ENCODE results near the gene CACNA2D1.

Gene CACNA2D1

DNA sequence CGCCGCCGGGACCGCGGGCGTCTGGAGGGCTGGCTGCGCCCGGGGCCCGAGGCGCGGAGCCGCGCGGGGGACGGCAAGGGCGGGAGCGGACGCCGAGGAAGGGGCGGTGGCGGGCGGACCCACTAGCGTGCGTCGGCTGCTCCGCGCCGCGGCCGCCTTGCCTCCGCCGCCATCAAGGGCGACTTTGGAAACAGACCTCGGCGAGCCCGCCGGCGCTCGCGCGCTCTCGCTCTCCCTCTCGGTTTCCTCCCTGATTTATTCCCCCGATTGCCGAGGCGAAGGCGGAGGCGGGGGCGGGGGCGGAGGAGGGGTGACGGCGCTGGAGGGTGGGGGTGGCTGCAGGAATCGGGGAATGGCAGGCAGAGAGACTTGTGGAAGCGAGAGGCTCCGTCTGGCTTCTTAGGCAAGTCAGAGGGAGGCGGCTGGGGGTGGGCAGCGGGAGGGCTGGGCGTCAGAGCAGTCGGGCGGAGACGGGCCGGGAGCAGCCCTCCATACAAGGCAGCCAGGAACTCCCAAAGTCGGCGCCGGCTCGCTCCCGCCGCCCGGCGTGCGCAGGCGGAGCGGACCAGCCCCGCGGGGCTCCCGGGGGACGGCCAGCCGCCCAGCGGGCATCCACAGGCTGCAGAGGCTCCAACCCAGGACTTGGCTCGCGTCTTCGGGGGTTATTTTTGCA is at the start of gene CACNA2D1:
TSS of gene CACNA2D1 (minus strand) at position 231 of the 673 bp plus-strand sequence.
- no peak for DNase-seq

DNA sequence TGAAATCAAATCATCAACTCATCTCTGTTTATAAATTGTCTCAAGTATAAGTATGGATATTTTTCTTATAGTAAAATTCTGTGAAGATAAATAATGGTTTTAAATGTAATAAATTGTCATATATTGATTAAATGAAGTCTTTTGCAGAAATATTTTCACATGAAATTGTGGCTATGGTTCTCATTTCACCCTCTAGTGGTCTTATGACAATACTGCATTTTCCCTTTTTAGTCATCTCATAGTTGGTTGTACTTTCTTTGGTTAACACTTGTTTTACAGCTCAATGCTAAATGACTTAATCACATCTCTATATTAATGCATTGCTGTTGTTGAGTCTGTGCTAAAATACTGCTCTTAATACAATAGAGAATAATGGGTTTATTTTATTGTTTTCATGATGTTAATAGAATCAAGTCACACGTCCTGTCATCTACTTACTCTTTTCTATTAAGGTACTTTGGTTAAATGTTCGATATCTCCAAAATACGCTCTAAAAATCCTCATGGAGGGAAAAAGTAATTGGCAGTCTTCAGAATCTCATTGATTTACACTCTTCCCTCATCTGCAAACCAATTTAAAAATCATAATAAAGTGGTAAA is 38.0 kb upstream of the CACNA2D1 start:
- no peak for DNase-seq

DNA sequence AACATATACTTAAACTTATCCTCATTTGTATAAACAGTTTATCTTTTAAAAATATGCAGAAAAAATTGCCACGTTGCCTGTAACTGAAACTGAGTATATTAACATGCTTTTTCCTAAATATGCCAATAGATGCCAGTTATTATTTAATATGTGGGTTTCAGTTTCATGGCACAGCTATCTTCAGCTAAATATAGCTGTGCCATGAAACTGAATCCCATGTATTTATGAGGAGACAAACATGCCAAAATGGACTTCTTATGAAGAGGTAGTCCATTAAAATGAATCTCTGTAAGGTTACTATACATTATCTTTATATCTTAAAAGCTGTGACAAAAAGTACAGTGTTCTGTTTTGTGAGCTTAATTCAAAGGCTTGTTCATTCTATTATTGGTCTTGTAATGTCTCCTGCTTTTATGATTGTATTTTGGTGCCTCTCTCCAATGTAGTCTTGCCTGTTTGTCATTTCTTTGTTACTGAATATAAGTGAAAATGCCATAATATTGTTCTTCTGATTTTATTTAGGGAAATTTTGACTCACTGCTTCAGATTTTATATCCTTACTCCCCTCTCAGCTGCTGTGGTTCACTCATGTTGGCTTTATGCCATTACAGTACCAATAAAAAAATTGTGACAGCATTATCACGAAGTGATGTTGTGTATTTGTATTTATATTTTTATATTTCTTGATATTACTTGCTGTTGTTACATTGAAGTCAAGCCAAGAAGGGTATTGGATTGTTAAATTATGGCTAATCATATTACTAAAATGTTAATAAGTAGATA is 34.3 kb upstream of the CACNA2D1 start:
- no peak for DNase-seq

DNA sequence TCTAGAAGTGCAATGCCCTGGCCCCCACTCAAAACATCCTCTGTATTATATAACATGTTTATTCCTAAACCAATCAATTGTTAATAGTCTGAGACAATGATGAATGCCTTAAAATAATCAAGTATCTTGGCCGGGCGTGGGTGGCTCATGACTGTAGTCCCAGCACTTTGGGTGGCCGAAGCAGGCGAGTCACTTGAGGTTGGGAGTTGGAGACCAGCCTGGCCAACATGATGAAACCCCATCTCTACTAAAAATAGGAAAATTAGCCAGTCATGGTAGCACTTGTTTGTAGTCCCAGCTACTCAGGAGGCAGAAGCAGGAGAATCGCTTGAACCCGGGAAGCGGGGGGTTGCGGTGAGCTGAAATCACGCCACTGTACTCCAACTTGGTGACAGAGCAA is 29.4 kb upstream of the CACNA2D1 start:
- no peak for DNase-seq

DNA sequence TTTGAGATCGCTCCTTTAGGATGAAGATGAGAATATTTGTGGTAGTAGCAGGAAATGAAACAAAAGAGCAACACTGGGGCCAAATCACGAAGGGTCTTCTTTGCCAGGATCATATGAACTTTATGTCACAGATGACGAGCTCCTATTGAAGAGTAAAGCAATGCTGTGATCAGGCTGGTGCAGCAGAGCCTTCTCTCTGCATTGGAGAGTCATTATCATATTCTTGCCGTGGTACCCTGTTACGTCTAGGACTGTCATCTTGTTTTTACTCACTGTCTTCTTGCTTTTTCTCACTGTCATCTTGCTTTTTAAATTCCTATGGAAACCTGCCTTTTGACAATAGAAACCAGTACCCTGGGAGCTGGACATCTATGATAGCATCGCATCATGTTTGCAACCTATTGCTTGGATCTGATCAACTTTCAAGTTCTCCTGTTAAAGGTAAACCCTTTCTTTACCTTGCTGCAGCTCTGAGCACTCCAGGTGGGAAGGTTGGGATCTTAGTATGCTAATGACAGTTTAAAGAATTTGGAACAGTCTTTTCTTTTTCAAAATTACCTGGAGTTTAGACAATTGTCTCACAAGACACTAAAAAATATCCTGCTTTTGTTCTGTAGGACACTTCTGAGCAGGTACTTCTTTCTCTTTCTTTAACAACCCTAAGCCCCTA is 27.9 kb upstream of the CACNA2D1 start:
- no peak for DNase-seq

DNA sequence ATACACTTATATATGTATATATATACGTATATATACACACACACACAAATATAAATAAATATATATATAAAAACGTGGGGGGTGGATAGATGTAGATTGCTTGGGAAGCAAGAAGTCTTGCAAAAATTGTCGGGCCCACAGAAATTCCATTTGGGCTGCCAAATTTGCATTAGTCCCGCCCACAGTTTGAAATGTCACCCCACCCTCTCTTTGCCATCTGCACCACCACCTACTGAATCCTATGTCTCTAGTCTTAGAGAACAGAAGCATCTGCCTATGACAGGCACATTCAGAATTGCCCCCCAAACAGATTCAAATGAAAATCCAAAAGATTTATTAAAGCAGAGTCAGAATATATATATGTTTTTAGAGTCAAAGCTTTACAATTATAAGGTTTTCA is 25.6 kb upstream of the CACNA2D1 start:
- no peak for DNase-seq

DNA sequence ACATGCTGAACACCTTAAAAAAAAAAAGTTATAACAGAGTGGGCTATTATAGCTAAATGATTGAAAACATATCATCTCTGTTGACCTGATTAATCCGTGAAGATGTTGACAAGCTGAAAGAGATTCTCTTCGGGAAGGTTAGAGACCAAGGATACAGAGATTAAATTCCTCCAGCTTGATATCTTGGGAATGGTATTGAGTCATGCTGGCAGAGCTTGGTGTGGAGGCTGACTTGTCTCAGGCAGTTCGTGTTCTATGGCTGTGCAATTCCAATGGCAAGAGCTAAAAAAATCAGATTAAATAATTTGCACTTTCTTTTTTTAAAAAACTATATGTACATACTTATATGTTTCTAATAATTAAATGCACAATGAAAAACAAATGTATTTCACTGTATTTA is 24.9 kb upstream of the CACNA2D1 start:
- no peak for DNase-seq

DNA sequence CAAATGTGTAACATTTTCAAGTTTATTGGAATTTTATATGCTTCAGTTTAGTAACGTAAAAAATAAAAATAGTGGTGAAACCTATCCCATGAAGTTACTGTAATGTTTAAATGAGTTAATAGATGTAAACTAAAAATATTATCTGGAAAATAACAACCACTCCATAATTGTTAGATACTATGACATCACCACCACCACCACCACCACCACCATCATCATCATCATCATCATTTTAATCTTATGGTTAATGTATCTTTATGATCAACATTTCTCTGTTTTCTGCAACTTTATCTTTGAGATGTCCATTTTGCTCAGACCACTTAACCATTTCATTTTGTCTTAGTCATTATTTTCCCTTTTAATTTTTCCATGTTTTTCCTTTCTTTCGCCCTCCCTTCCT is 23.4 kb upstream of the CACNA2D1 start:
- DNase-seq, result no peak

DNA sequence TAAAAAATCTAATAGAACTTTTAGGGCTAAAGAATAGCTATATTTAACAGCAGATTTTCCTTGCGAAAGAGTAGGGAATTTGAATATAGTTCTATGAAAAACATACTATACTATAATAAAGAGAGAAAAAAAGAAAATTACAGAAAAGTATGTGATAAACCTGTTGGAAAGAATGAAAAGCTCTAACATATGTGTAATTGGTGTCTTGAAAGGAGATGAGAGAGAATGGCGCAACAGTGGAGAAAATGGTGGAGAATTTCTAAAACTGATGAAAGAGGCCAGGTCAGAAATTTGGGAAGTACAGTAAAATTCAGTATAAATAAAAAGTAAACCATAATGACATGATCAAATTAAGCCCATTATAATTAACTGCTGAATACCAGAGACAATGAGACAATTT is 20.8 kb upstream of the CACNA2D1 start:
- no peak for DNase-seq

DNA sequence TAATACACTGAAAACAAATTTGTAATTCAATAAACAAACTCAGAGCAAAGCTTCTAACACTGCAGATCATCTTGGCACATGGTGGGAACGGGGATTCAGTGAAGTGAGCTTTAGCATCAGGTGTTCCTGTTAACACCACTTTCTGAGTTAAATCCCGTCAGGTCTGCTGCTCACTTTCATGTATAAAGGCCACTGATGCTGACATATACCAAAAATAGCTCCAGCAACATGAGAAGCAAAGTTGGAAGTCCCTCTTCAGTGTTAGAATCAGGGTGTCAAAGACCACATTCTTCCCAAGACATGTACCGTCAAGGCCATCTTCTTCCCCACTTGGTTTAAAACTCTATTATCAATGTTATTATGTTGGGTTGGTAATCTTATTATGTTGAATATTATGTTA is 11.7 kb upstream of the CACNA2D1 start:
- DNase-seq, result no peak

DNA sequence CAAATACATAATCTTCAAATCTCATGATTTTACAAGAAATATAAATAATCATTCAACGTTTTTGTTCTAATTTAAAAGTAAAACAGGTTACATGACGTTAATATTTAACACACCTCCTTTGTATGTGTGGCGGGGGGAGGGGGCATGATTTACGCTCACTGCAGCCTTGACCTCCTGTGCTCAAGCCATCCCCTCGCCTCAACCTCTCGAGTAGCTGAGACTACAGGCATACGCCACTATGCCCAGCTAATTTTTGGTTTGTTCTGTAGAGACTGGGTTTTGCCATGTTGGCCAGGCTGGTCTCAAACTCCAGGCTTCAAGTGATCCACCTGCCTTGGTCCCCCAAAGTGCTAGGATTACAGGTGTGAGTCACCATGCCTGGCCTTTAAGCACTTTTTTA is 7.2 kb upstream of the CACNA2D1 start:
- no peak for DNase-seq

DNA sequence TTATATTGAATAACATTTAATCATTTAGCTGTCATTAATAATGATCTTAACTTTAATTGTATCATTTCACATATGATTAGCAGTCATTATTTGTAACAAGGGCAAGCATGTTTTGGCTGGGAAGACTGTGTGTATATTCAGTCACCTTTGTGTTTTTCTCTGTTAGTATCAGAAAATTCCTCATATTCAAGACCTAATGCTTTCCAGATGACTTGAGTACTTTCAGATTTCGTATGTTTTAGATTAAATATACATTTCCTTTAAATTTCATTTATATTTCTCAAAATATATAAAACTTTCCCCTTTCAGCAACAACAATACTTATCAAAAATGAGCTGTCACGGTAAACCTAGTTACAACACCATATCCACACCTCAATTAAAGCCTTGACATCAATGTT is 6.3 kb upstream of the CACNA2D1 start:
- no peak for DNase-seq

DNA sequence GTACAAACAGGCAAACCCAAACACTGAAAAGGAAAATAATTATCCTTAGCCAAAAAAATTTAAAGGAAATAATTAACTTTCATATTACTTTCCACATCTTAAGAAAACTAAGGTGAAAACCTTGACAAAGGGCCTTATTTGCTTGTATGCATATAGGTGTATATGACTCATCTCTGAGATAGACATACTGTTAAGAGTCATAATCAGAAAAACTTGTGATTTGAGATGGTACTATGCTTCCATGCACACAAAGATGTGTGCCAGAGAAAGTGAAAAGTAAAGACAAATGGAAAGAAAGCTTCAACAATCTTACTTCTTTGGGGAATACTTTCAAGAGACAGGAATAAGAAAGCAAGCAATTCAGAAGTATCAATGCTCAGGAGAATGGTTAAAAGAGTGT is 3.3 kb upstream of the CACNA2D1 start:
- DNase-seq, result no peak

DNA sequence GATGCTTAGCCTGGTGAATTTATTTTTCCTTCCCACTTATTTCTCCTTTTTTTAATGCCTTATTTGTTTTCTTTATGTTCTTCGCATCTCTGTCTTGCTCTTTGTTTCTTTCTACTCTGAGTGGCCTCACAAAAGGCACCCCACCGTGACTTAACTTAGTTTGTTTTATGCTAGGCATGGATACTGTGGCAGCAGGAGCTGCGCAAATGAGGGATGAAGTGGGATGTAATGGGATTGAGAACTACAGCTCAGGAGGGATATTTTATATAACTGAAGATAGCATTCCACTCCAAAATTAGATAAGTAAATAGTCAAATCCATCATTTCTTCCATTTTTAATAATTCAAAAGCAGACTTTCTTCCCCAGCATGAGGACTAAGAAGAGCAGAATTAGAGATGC is 1.7 kb upstream of the CACNA2D1 start:
- no peak for DNase-seq

DNA sequence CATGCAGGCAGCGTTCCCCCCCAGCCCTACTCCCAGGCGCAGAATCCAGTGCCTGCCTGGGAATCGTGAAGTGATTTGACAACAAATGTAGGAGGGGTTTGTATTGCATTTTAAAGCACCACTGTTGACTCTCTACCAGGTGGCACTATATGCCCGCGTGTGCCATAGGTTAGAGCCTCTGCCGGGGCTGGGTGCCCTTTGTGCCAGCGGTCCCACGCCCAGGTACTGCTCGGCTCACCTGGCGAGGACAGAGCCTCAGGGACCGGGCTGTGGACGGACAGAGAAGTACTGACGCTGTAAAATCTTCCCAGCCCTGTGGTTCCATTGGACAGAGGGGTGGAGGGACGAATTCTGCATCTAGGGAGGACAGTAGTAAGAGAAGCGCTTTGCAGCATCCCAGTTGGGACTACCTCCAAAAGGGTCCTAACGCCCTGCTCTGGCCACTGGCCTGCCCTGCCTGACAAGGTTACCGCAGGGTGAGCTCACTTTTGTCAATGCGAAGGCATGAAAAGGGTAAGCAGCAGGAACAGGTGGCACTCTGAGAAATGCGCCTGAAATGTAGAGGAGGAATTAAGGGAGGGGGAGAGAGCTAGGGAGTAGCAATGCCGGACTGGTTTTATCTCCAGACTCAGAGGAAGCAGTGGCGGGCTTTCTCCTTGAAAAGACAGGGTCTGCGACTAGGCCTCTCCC is 788 bp upstream of the CACNA2D1 start:
- no peak for DNase-seq

DNA sequence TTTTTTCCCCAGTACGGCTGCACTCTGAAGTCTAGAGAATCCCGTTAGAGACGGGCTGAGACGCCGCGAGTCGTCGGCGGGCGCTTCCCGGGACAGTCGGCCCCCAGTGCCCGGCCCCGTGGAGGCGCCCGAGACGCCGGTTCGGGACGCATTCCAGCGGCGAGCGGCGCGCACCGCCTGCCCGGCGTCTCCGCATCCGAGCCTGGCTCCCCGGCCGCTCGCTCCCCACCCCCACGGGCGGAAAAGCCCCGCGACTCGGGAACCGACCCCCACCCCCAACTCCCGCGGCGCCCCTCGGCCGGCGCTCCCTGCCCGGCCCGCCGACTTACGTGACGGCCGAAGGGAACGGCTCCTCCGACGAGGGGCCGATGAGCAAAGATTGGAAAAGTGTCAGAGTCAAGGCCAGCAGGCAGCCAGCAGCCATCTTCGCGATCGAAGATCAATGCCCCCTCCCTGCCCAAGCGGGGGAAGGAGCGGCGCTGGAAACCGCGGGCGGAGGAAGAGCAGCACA is 486 bp downstream of the CACNA2D1 start:
- DNase-seq, result no peak

DNA sequence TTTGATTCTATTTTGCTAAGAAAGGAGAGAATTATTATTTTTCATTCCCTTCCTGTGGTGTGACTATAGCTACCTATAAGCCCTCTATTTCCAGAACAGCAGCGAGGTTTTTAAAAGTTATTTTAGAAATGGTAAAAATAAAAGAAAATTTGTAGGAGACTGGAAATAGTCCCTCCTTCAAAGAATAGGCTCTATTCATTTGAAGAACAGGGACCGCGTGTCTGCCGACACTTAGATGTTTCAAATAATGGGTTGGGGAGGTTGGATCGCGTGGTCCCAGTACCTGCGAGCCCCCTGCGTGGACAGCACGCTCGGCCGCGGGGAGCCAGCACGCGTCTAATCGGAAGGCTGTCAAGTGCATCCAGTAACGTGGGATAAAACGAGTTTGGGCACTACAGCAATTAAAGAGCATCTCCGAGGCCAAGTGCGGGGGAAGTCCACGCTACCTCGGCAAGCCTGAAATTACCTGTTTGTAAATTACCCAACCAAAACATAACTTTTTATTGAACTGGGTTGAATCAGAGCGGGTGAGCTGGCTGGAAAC is 1.0 kb downstream of the CACNA2D1 start:
- DNase-seq, result no peak

DNA sequence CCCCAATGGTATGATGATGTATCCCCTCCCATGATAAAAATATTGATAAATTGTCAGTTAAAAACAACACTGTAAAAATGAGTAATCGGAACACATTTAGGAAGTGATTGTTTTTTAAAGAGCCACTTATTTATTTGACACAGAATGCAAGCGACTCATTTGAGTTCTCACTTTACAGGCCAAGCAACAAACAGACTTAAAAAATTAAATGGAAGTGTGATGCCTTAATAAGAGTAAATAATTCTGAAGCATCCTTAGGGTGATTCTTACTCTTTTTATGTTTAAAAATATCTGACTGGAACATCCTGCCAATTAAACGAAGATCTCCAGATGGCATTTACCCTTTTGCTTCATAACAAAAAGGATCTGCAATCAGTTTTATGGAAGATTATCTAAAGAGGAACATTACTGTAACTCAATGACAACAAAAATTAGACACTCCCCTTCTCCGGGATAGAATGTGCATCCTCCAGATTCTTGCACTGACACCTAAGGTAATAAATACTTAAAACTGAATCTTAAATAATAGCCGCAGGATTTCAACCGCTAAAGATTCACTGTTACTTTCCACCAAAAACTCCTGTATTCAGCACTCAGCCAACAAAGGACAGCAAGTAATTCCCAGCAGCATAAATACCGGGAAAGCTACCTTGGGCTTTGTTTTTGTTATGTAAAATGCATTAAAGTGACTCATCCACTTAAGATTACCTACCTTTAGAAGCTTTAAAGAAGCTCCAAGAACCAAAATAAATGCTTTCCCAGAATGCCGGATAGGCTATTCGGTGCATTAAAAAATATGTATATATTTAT is 1.7 kb downstream of the CACNA2D1 start:
- no peak for DNase-seq

DNA sequence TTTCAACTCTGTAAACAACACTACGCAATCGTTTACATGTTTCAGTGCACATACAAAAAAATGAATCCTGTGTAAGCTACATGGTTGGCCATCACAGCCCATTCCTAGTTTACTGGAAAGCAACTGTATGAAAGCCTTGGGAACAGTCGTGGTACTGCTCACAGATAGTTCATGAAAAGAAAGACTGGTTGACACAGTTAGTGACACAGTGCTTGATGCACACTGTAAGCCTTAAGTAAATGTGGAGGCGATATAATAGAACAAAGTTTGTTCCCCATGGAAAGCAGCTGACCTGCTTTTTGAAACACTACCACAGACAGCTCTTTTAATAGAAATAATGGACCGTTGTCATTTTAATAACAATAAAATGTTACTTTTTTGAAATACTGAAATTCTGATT is 5.1 kb downstream of the CACNA2D1 start:
- DNase-seq, result no peak

DNA sequence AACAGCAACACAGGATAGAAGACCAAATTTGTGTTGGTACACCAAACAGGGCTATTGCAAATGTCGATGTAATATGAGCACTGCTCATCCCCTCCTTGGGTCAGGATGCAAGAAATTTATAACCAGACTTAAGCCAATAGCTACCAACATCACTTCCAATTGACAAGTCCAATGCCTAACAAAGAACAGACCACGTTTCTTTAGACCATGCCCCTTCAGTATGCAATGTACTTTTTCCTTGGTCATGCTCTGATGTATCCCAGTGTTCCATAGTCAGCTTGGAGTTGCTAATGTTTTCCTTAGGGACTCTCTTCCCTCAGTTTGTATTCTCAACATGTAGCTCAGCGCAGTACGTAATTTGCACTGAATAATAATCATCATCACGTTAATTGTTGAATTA is 7.8 kb downstream of the CACNA2D1 start:
- DNase-seq, result no peak

DNA sequence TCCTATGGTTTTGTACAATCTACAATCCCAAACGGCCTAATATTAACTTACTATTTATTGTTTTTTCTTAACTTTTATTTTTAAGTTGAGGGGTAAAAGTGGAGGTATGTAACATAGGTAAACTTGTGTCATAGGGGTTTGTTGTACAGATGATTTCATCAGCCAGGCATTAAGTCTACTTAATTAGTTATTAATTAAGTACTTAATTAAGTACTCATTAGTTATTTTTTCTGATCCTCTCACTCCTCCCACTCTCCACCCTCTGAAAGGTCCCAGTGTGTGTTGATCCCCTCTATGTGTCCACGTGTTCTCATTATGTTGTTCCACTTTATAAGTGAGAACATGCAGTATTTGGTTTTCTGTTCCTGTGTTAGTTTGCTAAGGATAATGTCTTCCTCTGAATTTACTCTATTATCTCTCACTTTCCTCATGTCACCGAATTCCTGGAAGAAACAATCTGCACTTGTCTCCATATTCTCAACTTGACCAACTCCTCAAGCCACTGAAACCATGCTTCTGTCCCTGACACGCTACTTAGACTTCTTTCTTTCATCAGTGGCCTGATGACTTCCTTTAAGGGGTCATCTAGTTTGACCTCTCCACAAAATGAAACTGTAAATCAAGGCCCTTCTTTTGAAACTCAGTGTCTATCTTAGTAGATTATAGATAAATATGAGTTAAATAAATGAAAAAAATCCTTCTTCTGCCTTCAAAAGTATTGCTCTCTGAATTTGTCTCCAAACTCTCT is 9.1 kb downstream of the CACNA2D1 start:
- no peak for DNase-seq

Data from GF-D8 (cell line).